ENCODE results near the gene MTPN.

The MTPN gene

DNA sequence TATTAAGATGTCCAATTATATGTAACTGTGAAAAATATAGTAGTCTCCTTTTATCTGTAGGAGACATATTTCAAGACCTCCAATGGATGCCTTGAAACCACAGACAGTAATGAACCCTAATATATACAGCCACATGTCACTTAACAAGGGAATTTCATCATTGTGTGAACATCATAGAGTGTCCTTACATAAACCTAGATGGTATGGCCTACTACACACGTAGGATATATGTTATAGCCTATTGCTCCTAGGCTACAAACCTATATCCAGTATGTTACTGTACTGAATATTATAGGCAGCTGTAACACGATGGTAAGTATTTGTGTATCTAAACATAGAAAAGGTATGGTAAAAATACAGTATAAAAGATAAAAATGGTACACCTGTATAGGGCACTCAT lies 32.4 kb downstream of the MTPN start:
- no peak for DNase-seq (ENCODE audit: extremely low read depth, insufficient read length)
- Histone ChIP-seq H3K4me3 (replicated peaks; ENCODE audit: low read depth, low read length) (no peak overlapping the region), H3K27me3 (replicated peaks; ENCODE audit: control insufficient read depth, insufficient read depth, low read length) (no peaks in the 10 kb centered on the region), H3K36me3 (ENCODE audit: control insufficient read depth, insufficient read depth, low read length) (peaks cover 4% of the 10 kb centered on the region)
- TF ChIP-seq, protein P1, sequence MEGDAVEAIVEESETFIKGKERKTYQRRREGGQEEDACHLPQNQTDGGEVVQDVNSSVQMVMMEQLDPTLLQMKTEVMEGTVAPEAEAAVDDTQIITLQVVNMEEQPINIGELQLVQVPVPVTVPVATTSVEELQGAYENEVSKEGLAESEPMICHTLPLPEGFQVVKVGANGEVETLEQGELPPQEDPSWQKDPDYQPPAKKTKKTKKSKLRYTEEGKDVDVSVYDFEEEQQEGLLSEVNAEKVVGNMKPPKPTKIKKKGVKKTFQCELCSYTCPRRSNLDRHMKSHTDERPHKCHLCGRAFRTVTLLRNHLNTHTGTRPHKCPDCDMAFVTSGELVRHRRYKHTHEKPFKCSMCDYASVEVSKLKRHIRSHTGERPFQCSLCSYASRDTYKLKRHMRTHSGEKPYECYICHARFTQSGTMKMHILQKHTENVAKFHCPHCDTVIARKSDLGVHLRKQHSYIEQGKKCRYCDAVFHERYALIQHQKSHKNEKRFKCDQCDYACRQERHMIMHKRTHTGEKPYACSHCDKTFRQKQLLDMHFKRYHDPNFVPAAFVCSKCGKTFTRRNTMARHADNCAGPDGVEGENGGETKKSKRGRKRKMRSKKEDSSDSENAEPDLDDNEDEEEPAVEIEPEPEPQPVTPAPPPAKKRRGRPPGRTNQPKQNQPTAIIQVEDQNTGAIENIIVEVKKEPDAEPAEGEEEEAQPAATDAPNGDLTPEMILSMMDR (IDR thresholded peaks at IDR 0.05; ENCODE audit: insufficient read depth, low read length, poor library complexity, severe bottlenecking), result no peak

DNA sequence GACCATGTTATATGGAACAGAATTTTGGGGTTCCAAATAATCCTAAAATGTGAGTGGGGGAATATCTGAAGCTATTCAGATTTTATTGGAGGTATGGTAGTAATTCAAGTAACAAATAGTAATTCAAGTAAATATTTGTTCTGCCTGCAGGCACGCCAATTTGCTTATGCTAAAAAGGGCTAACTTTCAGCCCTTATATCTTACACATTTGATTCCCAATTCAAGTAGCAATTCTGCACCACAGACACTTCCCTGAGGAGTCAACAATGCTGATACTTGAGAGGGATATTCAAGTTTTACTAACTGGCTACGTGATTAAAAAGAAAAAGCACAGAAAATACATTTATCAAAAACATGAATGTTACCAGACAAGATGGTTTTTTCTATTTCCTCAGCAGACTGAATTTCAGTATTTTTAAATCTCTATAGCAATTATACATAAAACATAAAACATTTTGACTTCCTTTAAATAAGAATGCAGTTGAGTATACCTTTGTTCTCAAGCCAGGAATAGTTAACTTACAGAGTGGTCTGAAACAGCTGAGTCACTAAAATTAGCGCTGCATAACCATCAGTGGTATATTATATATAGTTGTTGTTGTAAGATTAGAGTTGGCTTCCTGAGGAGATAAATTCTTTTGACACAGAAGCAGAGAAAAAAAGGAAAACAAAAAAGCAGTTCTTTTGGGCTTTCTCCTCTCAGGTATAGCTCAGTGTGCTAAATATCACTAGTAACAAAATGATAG lies 33.9 kb downstream of the MTPN start:
- Histone ChIP-seq H3K27me3 (replicated peaks; ENCODE audit: control insufficient read depth, insufficient read depth, low read length) (no peaks in the 10 kb centered on the region), H3K4me3 (replicated peaks; ENCODE audit: low read depth, low read length) (no peak overlapping the region), H3K36me3 (ENCODE audit: control insufficient read depth, insufficient read depth, low read length) (peaks cover 4% of the 10 kb centered on the region)
- DNase-seq (ENCODE audit: extremely low read depth, insufficient read length), result no peak
- TF ChIP-seq, protein P1 (IDR thresholded peaks at IDR 0.05; ENCODE audit: insufficient read depth, low read length, poor library complexity, severe bottlenecking), result no peak

DNA sequence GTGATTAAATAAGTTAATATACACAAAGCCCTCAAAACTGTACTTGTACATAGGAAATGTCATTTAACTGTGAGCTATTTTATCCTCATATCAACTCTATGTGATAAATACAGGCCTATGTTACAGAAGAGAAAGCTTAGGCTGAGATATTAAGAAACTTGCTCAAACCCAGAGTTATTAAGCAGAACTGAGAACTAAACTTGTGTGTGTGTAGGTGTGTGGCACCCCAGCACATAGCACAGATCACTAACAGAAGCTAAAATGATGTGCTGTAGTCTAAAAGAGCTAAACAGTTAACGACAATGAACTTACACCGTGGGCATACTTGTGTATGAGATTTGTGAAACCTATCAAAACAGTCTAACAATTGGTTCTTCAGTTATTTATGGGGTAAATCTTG lies 34.5 kb downstream of the MTPN start:
- H3K27me3 ChIP-seq (replicated peaks; ENCODE audit: control insufficient read depth, insufficient read depth, low read length), result no peaks in the 10 kb centered on the region
- H3K4me3 ChIP-seq (replicated peaks; ENCODE audit: low read depth, low read length), result no peak overlapping the region
- H3K36me3 ChIP-seq (ENCODE audit: control insufficient read depth, insufficient read depth, low read length), result peaks cover 4% of the 10 kb centered on the region
- TF ChIP-seq, protein P1 (IDR thresholded peaks at IDR 0.05; ENCODE audit: insufficient read depth, low read length, poor library complexity, severe bottlenecking), result no peak
- DNase-seq (ENCODE audit: extremely low read depth, insufficient read length), result peak; percentile 15

DNA sequence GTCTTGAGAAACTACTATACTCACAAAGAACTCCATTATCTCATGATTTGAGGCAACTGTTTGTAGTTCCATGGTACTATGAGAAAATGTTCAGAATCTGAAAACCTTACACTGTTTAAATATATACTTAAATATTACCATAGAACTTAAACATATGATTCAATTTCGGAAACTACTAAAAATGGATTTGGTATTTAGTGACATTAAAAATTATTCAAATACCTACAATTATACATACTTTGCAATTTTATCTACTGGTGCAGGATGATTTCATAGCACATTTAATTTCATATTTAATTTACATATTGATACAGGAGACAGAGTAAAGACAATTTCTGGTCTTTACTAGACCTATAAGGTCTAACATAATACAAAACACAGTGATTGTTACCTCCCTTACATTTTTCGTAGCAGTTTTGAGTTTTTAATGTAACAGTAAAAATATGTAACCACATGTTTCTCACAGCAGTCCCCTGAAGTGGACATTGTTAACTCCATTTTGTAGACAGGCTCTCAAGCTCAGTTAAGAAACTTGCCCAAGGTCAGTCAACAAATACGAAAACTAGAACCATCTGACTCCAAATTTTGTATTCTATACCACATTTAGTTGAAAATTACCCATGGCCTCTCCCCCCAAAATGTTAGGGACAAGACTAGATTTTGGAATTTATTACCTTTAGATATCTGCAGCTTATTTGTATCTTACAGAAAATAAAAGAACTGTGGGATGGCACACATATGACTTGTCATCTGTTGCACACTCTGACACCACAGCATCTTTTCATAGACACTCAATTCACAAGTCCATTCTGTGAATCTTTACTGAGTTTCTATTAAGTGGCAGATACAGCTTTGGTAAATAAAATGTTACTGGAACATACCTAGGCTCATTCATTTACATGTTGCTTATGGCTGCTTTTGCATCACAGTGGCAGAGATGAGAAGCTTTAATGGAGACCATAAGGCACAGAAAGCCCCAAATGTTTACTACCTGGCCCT lies 36.8 kb downstream of the MTPN start:
- no peak for DNase-seq (ENCODE audit: extremely low read depth, insufficient read length)
- Histone ChIP-seq H3K36me3 (ENCODE audit: control insufficient read depth, insufficient read depth, low read length) (no peaks in the 10 kb centered on the region; the same call in 1 of the 2 replicates), H3K27me3 (replicated peaks; ENCODE audit: control insufficient read depth, insufficient read depth, low read length) (no peaks in the 10 kb centered on the region), H3K4me3 (replicated peaks; ENCODE audit: low read depth, low read length) (no peak overlapping the region)
- TF ChIP-seq, protein P1 (IDR thresholded peaks at IDR 0.05; ENCODE audit: insufficient read depth, low read length, poor library complexity, severe bottlenecking), result no peak

DNA sequence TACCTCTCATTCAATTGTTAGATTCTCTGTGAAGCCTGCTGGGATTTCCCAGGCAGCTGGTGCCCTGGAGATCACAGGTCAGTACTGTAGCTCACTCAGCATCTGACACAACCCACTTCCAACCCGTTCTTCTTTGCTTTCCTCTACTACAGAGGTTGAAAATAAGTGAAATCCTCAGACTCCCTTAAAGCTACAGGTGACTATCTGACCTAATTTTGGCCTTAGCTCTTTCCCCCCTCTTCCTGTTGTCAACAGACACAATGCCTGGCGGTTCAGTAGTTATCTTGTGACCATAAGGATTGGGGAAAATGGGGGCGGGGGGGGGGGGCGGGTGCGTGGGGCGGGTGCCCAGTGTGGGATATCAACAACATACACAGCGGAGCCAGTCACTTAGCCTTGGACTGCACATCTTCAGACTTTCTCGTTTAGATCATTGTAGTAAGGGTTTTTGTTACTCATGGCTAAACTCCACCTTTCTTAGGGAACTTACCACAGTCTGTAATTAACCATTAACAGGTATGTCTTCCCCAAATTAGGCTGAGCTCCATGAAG lies 37.8 kb downstream of the MTPN start:
- DNase-seq (ENCODE audit: extremely low read depth, insufficient read length), result no peak
- Histone ChIP-seq H3K27me3 (replicated peaks; ENCODE audit: control insufficient read depth, insufficient read depth, low read length) (no peaks in the 10 kb centered on the region), H3K4me3 (replicated peaks; ENCODE audit: low read depth, low read length) (no peak overlapping the region), H3K36me3 (ENCODE audit: control insufficient read depth, insufficient read depth, low read length) (peaks cover 3% of the 10 kb centered on the region)
- TF ChIP-seq, protein P1 (IDR thresholded peaks at IDR 0.05; ENCODE audit: insufficient read depth, low read length, poor library complexity, severe bottlenecking), result no peak
